GM19238 (cell line): ENCODE measurements around the gene CROCC2.

Experiments
- DNase-seq: peaks from one replicate; pipeline ENCODE4 v3.0.0; 2011; ENCODE audit warnings: low spot score; ENCODE audit not compliant: insufficient read length

CROCC2 gene

DNA sequence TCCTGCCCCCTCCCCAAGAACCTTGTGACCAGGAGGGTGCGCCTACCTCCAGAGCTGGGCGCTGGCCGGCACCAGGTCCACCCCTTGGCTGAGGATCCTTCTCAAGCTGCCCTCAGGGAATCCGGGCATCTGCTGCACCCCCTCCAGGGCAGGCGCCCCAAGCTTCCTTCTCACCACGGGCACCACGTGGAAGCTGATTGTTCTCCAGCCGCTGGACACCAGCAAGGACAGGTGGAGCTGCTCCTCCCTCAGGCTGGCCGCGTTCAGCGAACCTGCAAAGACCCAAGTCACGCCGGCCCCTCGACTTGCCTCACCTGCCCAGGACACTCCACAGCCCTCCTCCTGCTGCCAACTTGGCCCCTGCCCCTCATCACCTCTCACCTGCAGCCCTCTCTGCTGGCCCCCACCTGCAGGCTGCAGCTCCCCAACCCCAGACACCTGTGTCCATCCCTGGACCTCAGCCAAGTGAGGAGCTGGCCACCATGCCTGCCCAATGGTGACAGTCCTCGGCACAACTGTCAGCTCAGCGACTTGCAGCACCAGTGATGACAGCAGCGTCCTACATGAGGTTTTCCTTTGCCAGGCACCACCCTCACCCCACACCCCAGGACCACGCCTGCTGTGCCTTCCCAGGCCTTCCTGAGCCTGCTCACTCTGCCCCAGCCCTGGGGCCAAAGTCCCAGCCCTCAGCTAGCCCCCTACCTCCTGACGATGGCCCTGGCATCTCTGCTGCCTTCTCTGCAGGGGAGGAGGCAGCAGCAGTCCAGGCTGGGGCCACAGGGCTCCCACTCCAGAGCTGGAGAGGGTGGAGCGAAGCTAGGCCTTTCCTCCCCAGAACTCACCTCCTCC, 14.4 kb upstream of the CROCC2 start:
- DNase-seq: no peak

DNA sequence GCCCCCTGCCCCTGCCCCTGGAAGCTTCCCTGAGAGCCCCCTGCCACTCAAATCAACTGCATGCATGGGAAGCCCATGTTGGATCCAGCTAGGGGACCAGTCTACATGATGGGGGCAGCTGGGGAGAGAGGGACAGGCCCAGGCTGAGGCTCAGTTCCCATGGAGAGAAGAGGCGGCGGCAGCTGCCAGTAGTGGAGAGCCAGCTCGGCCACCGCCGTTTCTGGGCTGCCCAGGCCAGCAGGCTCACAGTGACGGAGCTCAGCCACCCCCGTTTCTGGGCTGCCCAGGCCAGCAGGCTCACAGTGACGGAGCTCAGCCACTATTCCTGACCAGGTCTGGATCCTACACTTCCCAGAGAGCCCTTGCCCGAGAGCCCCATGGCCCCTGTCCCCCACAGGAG, 13.8 kb upstream of the CROCC2 start:
- DNase-seq: no peak

DNA sequence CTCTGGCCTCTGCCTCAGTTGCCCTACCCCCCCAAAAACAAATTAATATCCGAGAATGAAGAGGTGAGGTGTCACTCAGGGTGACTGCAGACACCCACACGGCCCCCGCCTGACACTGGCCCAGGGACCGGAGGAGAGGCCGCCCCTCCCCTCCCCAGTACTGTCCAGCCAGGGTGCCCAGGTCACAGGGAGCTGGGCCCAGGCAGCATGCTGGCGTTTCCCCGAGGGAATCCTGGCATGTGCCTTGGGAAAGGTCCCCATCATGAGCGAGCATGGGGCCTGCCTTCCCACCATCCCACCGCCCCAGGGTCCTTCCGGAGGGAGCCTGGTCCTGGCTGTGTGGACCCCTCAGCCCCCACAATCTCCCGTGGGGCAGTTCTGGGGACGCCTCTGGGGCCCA, 13.2 kb upstream of the CROCC2 start:
- no peak for DNase-seq

DNA sequence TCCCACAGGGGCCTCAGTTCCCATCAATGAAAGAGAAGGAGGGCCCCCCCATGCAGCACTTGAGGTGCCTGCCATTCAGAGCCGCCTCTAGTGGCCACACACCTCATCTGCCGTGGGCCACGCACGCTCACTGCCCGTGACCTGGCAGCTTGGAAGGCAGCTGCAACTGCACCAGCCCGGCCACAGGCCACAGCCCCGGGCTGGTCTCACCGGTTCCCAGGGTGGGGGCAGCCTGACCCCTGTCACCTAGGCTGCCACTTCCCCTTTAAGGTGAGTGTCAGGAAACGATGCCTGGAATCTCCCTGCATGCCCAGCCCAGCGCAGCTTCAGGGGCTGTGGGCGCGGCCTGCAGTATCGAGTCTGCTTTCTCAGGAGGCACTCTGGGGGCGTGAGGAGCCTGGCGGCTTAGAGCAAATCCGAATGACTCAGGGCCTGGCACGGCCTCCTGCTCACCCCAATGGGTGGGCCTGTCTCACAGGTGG, 12.7 kb upstream of the CROCC2 start:
- no peak for DNase-seq

DNA sequence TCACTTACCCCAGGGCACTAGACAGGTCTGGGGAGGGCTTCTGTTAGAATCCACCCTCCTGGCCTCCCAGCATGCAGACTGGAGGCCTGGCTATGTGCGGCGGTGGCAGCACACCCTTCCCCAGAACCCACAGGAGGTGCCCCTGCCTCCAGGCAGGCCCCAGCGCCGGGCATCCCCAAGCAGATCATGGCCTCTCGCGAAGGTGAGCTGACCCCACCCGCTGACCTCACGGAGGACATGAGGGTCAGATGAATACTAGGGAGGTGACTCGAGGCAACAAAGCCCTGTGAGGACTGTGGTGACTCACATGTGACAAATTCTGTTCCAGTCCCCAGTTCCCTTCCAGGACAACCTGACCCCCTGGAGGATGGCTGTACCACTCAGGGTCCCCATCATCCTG, 12.1 kb upstream of the CROCC2 start:
- no peak for DNase-seq

DNA sequence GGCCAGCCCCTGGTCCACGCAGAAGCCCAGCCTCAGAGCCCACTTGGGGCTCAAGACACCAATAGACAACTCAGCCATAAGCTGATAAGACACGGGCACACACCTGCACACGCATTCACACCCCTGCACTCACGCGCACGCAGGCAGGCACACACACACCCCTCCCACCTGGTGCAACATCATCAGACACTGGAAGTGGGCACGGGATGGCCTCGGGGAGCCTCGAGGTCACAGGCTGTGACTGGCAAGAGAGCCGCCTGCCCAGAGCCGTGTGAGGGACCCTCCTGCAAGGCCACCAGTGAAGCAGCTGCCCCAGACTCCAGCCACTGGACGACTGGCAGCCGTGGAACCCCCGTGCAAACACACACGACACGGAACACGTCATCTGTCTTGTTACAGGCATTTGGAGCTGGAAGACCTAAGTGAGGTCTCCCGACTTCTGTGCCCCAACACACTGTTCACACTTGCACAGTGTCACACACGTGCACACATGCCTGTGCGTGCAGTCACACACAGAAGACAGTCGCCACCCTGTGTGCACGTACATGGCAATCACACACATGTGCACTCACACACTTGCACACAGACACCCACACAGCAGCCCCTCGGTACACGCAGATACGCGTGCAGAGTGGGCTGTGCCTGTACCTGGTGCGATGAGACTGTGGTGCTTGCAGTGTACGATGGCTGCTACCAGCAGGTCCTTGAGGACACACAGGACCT, 11.1 kb upstream of the CROCC2 start:
- DNase-seq: no peak

DNA sequence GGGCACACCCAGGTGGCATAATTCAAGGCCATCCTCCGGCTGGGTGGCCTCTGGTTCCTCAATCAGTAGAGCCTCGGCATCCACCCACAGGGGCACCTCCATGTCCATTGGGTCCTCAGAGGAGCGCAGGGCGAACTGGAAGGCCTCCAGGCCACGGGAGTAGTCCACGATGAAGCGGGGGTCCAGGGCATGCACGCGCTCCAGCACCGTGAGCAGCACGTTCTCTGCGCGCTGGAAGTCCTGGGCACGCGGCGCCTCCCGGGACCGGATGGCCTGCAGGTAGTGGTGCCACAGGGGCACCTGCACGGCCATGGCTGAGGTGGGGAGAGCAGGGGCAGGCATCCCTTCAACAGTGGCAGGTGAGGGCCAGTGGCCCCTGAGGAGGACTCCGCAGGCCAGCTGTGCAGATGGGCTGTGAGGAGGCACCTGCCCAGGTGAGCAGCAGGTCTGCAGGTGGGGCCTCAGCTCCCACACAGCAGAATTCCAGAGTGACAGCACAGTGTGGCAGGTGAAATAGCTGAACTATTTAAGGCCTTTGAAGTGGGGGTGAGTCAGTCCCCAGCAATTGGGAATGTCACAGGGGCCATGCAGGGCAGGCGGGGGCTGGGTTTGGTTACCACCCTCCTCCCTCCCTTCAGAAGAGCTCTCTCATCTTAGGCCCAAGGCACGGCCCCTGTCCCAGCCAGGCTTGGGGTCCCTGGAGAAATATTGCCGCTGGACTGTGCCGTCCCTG, 10.3 kb upstream of the CROCC2 start, which contains the start of gene MAB21L4:
TSS of gene MAB21L4 (minus strand) at position 501 of the 733 bp plus-strand sequence. CDS start at position 342, 159 bp downstream.
- DNase-seq: no peak

DNA sequence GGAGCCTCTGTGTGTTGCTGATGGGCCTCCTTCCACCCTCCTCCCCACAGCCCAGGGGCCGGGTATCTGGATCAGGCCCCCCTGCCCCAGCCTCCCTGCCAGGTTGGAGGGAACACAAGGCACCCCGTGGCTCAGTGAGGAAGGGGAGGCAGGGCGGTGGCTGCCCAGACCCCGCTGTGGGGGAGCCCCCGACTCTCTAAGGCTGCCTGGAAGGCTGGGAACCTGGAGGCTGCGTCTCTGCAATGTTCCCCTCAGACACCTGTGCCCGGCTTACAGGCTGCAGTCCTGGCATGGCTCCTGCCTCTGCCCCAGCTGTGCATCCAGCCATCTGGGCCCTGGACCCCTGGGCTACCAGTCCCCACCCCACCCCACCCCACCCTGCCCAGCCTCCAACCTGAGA, 9.7 kb upstream of the CROCC2 start:
- no peak for DNase-seq

DNA sequence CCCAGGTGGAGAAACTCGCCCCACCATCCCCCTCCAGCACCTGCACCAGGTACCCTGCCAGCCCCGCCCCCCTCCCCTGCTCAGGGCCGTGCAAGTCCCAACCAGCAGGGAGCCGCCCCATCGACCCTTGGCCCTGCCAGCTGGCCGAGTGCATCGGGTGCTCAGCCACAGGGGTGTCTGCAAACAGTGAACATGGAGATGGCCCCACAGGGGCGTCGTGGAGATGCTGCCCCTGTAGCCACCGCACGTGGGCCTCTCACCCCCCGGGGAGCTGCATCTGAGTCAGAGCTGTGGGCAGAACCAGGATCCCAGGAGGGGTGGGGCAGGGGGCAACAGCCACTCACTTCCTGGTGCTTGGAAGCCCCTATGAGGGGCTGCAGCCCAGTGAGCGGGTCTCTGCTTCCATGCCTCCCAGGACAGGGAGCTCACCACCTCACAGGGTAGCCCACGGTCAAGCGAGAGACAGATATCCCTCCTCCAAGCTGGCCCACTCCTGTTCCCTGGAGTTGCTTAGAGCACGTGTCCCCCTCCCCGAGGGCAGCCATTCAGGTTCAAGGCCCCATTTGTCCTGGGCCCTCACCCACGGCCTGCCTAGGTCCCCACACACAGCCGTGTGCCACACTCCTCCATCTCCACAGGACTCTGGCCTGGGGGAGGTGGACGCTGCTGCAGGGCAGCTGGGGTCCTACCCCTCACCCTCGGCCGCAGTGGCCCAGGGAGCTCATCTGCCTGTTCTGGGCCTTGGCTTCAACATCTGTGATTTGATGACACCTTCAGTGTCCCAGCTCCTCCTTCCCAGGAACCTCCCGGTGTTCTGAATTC, 9.1 kb upstream of the CROCC2 start:
- no peak for DNase-seq

DNA sequence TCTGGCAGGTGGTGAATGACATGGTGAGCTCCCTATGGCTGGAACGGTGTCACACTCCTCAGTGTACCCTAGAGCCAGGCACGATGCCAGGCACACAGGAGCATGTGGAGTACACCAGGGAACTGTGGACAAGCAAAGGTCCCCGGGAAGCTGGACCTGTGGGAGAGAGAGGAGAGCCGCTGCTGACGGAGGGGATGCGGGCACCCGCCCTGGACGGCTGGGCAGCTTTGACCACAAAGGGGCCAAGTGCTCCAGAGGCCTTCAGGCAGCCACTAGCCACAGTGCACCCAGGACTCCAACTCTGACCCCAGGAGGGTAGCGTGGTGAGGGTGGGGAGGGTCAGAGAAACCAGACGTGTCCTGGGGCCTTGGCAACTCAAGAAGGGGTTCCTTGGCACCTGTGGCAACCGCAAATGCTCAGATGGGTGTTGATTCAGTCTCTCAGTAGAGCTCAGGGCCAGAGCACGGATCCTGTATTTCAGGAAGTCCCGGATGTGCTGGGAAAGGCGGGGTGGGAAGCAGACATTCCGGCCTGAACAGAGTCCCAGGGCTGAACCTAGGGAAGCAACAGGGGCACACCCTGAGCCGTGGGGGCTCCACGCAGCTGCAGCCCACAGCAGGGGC, 7.9 kb upstream of the CROCC2 start:
- no peak for DNase-seq

DNA sequence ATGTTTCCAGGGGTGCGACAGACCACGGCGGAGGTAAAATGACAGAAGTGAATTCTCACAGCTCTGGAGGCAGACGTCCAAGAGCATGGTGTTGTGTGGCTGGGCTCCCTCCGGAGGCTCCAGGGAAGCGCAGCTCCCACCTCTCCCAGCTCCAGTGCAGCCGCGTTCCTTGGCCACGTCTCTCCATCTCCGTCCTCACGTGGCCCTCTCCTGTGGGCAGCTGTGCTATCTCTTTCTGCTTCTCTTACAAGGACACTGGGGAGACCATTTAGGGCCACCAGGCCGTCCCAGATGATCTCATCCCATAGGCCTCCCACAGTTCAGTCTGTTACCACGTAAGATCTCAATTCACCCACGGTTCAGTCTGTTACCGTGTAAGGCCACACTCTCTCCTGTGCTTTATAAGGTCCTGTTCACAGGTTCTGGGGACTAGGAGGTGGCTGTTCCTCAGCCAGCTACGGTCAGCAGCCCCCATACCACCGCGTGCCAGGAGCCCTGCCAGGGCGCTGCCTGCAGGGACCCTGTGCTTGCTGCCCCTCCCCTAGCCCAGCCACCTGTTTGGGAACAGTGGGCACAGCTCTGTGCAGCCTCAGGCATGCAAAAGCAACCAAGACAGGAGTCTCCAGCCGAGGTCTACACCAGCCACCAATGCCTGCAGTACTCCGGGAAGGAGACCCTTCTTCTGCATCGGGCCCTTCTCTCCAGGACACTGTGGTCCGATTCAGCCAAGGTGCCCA, 7.2 kb upstream of the CROCC2 start:
- no peak for DNase-seq

DNA sequence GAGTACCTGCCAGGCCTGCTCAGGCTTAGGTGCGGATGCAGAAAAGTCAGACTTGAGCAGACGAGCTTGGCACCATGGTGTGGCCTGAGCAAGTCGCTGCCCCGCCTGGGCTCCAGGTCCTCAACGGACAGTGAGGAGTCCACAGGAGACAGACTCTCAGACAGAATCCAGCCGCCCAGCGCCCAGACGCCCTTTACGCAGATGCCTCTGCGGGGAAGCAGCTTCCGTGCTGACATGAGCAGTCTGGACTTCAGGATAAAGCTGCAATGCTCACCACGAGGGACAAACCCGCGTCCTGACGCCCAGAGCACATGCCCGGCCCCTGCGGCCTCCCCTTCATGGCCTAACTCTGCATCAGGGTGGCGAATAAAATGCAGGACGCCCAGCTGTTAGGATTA, 6.7 kb upstream of the CROCC2 start:
- no peak for DNase-seq

DNA sequence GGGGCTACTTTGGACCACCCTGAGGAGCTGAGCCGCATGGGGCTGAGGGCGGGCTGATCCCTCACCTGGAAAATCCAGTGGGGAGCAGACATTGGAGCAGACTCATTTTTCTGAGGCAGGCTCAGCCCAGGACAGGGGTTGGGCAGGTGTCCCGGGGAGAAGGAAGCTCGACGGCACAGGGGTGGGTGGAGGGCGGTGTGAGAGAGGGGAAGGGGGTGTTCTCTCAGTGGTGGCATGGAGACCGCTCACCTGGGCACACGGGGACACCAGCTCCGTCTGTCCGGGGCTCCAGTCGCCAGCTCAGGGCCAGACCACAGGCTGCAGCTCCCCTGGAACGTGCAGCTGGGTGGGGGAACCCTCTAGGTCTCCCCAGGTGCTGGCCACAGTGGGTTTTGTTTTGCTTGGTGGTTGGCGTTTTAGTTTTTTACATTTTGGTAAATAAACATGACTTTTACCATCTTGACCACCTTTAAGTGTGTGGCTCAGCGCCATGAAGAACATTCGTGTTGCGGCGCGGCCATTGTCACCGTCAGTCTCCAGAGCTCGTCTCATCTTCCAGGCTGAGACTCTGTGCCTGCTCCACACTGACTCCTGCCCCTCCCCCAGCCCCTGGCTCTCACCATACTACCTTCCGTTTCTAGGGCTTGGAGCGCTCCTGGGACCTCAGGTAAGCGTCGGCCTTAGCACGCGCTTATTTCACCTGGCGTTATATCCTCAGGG, 5.8 kb upstream of the CROCC2 start:
- no peak for DNase-seq

DNA sequence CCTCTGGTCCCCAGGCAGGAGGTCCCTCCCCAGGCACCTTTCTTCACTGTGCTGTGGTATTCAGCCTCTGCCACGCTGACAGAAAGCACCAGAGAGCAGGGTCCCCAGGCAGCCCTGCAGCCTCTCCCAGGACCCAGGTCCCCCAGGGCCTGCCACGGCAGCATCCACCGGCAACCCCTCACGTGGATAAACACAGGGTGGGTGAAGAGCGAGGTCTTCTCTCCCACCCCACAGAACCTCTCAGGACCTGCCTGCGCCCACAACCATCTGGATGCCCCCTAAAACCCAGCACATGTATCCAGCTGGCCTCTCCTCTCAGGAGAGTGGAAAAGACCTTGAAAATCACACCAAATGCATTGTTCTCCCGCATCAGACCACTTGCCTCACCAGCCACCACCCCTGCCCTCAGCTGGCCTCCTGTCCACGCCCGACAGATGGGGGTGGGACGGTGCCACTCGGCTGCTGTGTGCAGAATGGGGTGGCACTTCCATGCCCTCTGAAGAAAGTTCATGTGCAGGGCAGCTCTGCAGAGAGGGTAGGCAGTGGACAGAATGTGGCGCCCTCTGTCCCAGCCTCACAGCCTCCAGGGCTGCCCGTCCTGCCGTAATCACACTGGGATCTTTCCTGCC, 4.0 kb upstream of the CROCC2 start:
- no peak for DNase-seq

DNA sequence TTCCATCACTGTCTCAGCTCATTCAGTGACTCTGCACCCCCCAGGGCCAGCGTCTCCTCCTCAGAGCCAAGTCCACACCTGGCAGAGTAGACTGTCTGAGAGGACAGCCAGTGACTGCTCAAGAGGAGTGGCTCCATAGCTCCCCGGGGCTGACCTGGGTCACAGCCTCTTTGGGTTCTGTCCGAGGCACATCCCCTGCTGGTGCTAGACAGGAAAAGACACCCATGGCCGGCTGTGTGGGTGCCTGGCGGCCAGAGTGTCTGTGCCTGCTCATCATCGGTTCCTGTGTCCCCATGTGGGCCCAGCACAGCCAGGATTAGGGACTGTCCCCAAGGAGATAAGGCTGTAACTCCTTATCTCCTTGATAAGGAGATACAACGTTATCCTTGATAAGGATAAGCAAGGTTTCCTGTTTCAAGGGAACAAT, 3.5 kb upstream of the CROCC2 start:
- no peak for DNase-seq

DNA sequence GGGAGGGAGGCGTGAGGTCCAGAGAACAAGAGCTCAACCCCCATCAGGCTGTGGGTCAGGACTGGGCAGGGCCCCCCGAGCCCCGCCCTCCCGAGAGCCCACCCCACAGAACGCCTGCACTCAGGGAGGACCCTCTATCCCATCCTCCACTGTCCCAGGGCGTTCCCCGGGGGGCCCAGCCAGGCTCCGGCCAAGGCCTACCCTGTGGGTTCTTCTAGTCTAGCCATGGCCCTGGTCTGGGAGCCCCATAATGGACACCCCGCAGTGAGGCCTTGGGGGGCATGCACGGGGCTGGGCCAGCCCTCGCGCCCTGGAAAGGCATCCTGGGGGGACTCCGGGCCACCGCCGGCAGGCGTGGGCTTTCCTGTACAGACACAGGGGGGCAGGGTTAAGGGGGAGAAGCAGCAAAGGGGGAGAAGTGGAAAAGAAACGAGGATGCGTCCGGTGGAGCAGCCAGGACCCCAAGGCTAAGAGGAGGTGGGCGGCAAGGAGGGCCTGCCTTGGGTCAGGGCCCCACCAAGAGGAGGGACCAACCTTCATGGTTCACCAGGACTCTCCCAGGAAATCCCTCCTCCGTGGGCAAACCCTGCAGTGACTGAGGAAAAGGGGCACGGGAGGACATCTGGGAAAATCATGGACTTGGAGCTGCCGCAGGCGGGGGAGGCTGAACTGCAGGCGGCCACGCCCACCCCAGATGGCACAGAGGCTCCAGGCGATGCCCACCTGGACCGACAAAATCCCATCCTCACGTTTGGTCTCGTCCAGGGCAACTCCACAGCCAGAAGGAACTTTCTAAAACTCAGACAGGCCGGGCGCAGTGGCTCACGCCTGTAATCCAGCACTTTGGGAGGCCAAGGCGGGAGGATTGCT, 2.7 kb upstream of the CROCC2 start:
- no peak for DNase-seq

DNA sequence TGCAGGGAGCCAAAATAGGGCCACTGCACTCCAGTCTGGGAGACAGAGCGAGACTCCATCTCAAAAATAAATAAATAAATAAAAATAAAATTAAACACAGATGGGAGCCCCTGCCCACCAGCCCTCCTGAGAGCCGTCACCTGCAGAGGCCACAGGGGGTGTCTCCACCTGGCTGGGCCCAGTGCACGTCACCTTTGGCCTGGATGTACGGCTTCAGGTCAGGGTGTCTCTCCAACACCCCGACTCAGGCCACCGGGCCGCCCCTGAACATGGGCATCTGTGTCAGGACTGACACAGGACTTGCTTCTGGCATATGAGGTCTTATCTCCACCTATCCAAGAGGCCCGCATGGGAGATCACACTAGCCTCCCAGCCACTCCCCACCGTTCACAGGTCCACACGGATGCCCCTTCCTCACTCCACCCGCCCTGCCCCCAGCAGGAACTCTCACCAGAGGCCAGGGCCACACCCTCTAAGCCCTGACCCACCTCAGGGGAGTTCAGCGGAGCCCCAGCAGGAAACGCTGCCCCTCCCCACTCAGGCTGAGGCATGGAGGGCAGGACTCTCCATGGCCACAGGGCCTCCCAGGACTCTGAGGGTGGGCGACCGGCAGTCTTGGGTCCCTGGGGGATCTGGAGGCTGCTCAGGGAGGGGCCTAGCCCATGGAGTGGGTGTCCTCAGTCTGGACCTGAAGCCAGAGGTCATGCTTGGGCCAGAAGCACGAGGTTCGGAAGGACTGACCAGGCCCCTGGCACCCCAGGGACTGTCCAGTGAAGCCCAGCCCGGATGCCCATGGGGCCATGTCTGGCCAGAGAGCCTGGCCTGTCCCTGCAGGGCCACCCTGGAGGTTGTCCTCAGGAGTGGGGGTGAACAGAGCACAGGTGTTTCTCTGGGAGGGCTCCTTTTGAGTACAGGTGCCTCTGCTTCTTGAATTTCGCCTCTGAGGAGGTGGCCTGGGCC, 1.6 kb upstream of the CROCC2 start:
- no peak for DNase-seq
